ENCODE results near the gene SIRT3. TPM values are rescaled to one million over a fixed set of nuclear protein-coding genes. Genes with fewer than 3 reads are reported as not detected.

The SIRT3 gene
- total RNA-seq, 1 donor from 2014 or later = 41.4 TPM

GRCh38 chr11:208181-208916 is 27.8 kb downstream of the SIRT3 start:
- DNase-seq (peak; percentile 91), ATAC-seq (peak; percentile 79)
- intact Hi-C loops (cut with micrococcal nuclease) = no loop called here

- DNase-seq (no peak), ATAC-seq (no peak)
- intact Hi-C loops (cut with micrococcal nuclease) = no loop called here
These were observed 28.3 kb downstream of the SIRT3 start for GRCh38 chr11:207863-208180.

DNA sequence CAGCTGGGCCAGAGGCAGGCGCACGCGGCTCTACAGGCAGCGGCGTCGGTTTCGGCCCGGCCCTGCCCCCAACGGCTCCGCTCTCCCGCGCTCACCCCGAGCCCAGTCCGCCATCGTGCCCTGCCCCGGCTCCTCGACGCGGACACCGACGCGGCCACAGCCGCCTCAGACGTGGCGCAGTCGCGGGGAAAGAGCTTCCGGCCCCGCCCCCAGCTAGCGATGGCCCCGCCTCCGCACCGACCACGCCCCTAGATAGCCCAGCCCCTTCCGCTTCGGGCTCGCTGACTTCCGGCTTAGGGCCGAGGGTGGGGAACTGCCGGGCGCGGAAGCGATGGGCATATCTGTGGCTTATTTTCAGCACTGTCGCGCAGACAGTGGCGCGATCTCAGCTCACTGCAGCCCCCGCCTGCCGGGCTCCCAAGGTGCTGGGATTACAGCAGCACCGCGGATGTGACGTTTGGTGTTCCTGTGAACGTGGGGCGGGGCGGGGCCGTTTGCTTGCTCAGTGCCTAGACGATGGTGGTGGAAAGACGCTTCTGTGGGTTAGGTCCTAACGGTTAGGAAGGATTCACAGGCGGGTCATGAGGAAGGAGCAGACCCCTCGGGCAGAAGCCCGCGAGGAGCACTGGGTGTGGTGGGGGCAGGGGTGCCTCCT is 28.8 kb downstream of the SIRT3 start, which contains the start of the genes BET1L and RIC8A:
Gene BET1L (minus strand): TSS at position 192 of the 655 bp plus-strand sequence. CDS start 78 bp downstream, at position 114.
Gene RIC8A (plus strand): TSS at position 501 of the 655 bp plus-strand sequence. CDS start 1,147 bp downstream, outside the sequence.
- intact Hi-C loops (cut with micrococcal nuclease) = no loop called here
- ATAC-seq = peak; percentile 91
- DNase-seq = peak; percentile 96

GRCh38 chr11:206526-207207 is 29.5 kb downstream of the SIRT3 start:
- ATAC-seq (no peak), DNase-seq (no peak)
- intact Hi-C loops (cut with micrococcal nuclease) = no loop called here

GRCh38 chr11:206002-206384 is 30.1 kb downstream of the SIRT3 start:
- no peak for DNase-seq
- intact Hi-C loops (cut with micrococcal nuclease) = no loop called here
- ATAC-seq = no peak

- DNase-seq = no peak
- no peak for ATAC-seq
- intact Hi-C loops (cut with micrococcal nuclease) = no loop called here
These were observed 30.7 kb downstream of the SIRT3 start for GRCh38 chr11:205221-206001.

GRCh38 chr11:204587-205109 is 31.5 kb downstream of the SIRT3 start:
- ATAC-seq (no peak), DNase-seq (no peak)
- intact Hi-C loops (cut with micrococcal nuclease) = loop anchor here (5.0 kb wide), 1 partner anchor 158 kb away; no protein-coding TSS in a partner anchor

GRCh38 chr11:203945-204586 is 32.1 kb downstream of the SIRT3 start:
- DNase-seq (no peak), ATAC-seq (no peak)
- intact Hi-C loops (cut with micrococcal nuclease) = loop anchor here (5.0 kb wide), 1 partner anchor 158 kb away; no protein-coding TSS in a partner anchor

DNA sequence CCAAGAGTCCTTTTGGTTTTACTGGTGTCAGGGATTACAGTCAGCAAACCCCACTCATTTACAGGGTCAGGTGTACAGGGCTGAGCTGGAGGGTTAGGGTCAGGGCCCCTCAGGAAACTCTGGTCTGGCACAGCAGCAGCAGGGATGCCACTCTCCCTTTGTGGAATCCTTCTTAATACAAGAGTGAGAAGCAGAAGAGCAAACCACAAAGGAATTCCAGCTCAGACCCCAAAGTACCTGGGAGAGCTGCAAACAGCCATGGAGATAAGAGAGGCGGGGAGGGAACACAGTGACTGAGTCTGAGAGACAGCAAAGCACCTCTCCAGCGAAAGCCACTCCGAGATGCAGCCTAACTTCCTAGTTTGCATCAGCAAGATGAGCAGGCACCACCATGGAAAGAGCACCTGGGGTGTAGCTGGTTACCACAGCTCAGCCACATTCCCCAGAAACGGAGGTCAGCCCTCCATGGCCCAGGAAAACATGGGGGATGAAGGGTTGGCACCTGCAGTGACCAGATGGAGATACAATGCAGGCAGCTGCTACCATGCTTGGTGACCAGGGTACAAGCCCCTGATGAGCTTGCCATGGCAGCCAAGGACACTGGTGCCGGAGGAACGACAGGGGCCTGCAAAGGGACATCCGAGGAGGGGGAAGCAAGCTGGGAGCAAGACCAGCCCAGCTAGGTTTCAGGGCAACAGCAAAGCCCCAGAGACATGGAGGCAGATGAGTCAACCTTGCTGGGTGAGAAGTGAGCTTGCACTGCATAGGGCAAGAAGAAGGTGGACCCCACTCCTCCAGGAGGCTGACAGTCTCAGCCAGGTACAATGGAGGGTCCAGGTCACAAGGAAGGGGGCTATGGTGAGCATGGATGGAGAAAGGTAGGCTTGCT is 32.8 kb downstream of the SIRT3 start:
- ATAC-seq (no peak), DNase-seq (no peak)
- intact Hi-C loops (cut with micrococcal nuclease) = loop anchor here (5.0 kb wide), 1 partner anchor 159 kb away; no protein-coding TSS in a partner anchor

- no peak for ATAC-seq
- intact Hi-C loops (cut with micrococcal nuclease) = loop anchor here (5.0 kb wide), 1 partner anchor 160 kb away; no protein-coding TSS in a partner anchor
- no peak for DNase-seq
These were observed 33.7 kb downstream of the SIRT3 start for GRCh38 chr11:202490-202889.

GRCh38 chr11:201966-202365 is 34.2 kb downstream of the SIRT3 start:
- intact Hi-C loops (cut with micrococcal nuclease) = loop anchor here (5.0 kb wide), 1 partner anchor 160 kb away; no protein-coding TSS in a partner anchor
- ATAC-seq (no peak), DNase-seq (no peak)

DNA sequence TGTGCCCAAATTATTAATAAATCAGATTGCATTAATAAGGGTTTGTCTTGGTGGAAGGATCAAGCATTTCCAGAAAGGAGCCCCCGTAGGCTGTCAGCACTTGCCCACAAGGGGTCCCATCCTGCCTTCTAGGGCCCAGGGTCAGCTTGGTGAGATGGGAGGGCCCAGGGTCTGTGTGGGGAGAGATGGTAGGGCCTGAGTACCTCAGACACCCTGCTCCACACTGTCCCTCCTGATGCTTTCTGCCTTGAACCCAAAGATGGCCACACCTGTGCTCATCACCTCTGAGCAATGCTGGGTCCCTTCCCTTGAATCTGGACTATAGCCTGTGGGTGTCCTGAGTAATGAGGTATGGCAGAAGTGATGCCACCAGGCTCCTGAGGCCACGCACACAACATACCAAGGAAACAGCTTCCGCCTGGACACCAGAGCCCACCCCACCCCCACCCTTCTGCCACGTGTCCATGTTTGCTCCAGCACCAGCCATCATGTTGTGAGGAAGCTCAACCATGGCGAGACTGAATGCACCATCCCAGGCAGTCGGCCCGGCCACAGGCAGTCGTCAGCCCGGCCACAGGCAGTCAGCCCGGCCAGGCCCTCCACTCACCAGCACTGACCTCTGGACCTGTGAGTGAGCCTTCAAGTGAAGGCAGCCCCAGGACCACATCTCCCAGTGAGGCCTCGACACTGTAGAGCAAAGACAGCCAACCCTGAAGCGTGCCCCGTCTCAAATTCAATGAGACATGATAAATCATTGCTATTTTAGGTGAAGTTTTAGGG is 35.7 kb downstream of the SIRT3 start:
- DNase-seq (no peak), ATAC-seq (no peak)
- intact Hi-C loops (cut with micrococcal nuclease) = loop anchor here (5.0 kb wide), 1 partner anchor 162 kb away; no protein-coding TSS in a partner anchor

DNA sequence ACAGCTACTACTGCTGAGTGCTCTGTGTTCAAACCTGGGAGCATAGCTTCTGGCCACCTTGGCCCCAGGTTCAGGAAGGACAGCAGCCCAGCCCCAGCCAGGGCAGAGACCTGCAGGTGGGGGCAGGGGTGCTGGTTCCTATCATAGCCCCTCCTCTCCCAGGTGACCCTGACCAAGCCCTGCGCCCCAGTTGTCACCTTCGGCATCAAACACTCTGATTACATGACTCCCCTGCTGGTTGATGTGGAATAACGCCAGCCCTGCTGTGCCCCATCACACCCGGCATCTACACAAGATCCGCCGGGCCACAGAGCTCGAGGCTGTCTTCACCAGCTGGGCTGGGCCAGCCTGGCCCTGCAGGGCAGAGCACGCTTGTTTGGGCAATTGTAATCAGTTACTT is 36.4 kb downstream of the SIRT3 start:
- ATAC-seq (no peak), DNase-seq (no peak)
- intact Hi-C loops (cut with micrococcal nuclease) = loop anchor here (5.0 kb wide), 1 partner anchor 163 kb away; no protein-coding TSS in a partner anchor

- intact Hi-C loops (cut with micrococcal nuclease) = no loop called here
These were observed 37.0 kb downstream of the SIRT3 start for GRCh38 chr11:199004-199581.

DNA sequence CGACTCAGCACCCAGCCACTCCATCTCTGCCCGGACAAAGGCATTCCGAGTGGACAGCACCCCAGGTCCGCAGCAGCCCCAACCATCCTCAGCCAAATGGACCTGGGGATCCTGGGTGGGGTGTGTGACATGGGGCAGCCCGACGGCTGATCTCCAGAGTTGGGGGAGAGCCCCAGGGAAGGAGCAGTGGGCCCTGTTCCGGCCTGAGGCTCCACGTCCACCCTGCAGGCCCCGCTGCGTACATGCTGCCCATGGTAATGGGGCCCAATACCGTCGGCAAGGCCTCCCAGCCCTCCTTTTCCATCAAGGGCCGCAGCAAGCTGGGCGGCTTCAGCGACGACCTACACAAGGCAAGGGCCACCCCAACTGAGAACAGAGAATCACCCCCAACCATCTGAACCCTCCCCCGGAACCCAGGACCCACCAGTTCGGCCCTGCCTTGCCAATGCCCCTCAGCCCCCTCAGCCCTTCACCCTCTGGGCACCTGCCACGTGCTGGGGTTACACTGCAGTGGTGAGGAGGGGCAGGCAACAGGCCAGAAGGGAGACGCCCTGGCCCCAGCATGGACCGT is 37.8 kb downstream of the SIRT3 start:
- ATAC-seq (no peak), DNase-seq (no peak)
- intact Hi-C loops (cut with micrococcal nuclease) = no loop called here

More at GRCh38 chr11:199004-199581, 37.0 kb downstream of the SIRT3 start:
- DNase-seq (peak; percentile 38), ATAC-seq (peak; percentile 4)

DNA sequence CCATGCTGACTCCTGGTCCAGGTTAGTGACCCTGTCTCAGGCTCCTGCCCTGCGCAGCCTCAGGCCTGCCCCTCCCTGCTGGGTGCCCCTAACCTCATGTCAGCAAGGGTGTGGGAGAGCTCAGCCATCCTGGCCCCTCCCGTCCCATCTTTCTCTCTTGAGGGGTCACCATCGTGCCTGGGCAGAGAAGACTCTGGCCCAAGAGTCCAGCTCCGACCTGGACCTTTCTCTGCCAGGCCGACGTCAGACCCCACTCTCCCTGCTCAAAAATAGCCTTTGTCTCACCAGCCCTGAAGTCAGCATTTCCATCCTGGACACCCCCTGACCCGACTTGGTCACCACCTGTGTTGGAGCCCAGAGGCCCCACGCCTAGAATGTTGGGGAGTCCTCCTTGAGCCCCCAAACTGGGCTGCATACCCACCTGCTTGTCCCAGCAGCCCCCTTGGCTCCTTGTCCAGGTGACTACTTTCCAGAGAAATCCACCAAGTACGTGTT is 38.4 kb downstream of the SIRT3 start:
- no peak for ATAC-seq
- DNase-seq = no peak
- intact Hi-C loops (cut with micrococcal nuclease) = no loop called here

Data from left ventricle myocardium superior (tissue), 1 donor.